ENCODE data around the gene PEAK3. TPM values are rescaled to one million over a fixed set of nuclear protein-coding genes. Genes with fewer than 3 reads are reported as not detected.

PEAK3 gene
- total and polyA plus RNA-seq, 9 donors = 0.04 to 0.12 (median 0.09) TPM; not detected in 3

GRCh38 chr19:2271234-2272103 is 10.5 kb downstream of the PEAK3 start:
- Histone ChIP-seq H3K4me1 (ENCODE audit: control insufficient read depth, insufficient read depth, low read length) (peaks cover 54% of the 10 kb centered on the region), H3K27me3 (ENCODE audit: control insufficient read depth, insufficient read depth, low read length) (no peaks in the 10 kb centered on the region), H3K9me3 (replicated peaks; ENCODE audit: control insufficient read depth, low read depth, low read length) (no peaks in the 10 kb centered on the region), H3K27ac (ENCODE audit: low read length) (peak overlapping the region; percentile 90), H3K36me3 (ENCODE audit: control insufficient read depth, insufficient read depth, low read length) (peaks cover 24% of the 10 kb centered on the region), H3K4me3 (ENCODE audit: low read length) (peak overlapping the region; percentile 100)
- DNase-seq = peak; percentile 43
- WGBS (ENCODE audit: insufficient coverage) = 29% methylated on average over 34 of the region's 43 CpGs

GRCh38 chr19:2270423-2271233 is 11.3 kb downstream of the PEAK3 start:
- under 1% methylated on average over 85 of the region's 88 CpGs for WGBS (ENCODE audit: insufficient coverage)

GRCh38 chr19:2270157-2270422 is 11.9 kb downstream of the PEAK3 start:
- peaks cover 24% of the 10 kb centered on the region for H3K36me3 ChIP-seq (ENCODE audit: control insufficient read depth, insufficient read depth, low read length)
- peak; percentile 42 for DNase-seq

More at GRCh38 chr19:2270423-2271233, 11.3 kb downstream of the PEAK3 start:
- Histone ChIP-seq H3K27ac (ENCODE audit: low read length) (peak overlapping the region; percentile 97), H3K27me3 (ENCODE audit: control insufficient read depth, insufficient read depth, low read length) (no peaks in the 10 kb centered on the region), H3K36me3 (ENCODE audit: control insufficient read depth, insufficient read depth, low read length) (peaks cover 24% of the 10 kb centered on the region), H3K9me3 (replicated peaks; ENCODE audit: control insufficient read depth, low read depth, low read length) (no peaks in the 10 kb centered on the region), H3K4me3 (ENCODE audit: low read length) (peak overlapping the region; percentile 100), H3K4me1 (ENCODE audit: control insufficient read depth, insufficient read depth, low read length) (peaks cover 50% of the 10 kb centered on the region)
- peak; percentile 94 for DNase-seq

GRCh38 chr19:2269244-2270156 is 12.5 kb downstream of the PEAK3 start:
- H3K27me3 ChIP-seq (ENCODE audit: control insufficient read depth, insufficient read depth, low read length) = no peaks in the 10 kb centered on the region
- no peaks in the 10 kb centered on the region for H3K9me3 ChIP-seq (replicated peaks; ENCODE audit: control insufficient read depth, low read depth, low read length)
- peak overlapping the region; percentile 97 for H3K27ac ChIP-seq (ENCODE audit: low read length)
- WGBS (ENCODE audit: insufficient coverage) = under 1% methylated on average over 95 of the region's 103 CpGs
- H3K36me3 ChIP-seq (ENCODE audit: control insufficient read depth, insufficient read depth, low read length) = peaks cover 23% of the 10 kb centered on the region
- peaks cover 41% of the 10 kb centered on the region for H3K4me1 ChIP-seq (ENCODE audit: control insufficient read depth, insufficient read depth, low read length)
- peak; percentile 99 for DNase-seq
- peak overlapping the region; percentile 100 for H3K4me3 ChIP-seq (ENCODE audit: low read length)

More at GRCh38 chr19:2270157-2270422, 11.9 kb downstream of the PEAK3 start:
- no peaks in the 10 kb centered on the region for H3K9me3 ChIP-seq (replicated peaks; ENCODE audit: control insufficient read depth, low read depth, low read length)
- H3K4me3 ChIP-seq (ENCODE audit: low read length) = peak overlapping the region; percentile 100
- no peaks in the 10 kb centered on the region for H3K27me3 ChIP-seq (ENCODE audit: control insufficient read depth, insufficient read depth, low read length)
- under 1% methylated on average over 28 of the region's 30 CpGs for WGBS (ENCODE audit: insufficient coverage)
- H3K4me1 ChIP-seq (ENCODE audit: control insufficient read depth, insufficient read depth, low read length) = peaks cover 45% of the 10 kb centered on the region
- peak overlapping the region; percentile 97 for H3K27ac ChIP-seq (ENCODE audit: low read length)

GRCh38 chr19:2268861-2269243 is 13.1 kb downstream of the PEAK3 start:
- no peaks in the 10 kb centered on the region for H3K9me3 ChIP-seq (replicated peaks; ENCODE audit: control insufficient read depth, low read depth, low read length)
- WGBS (ENCODE audit: insufficient coverage) = under 1% methylated on average over 16 of the region's 19 CpGs
- H3K4me3 ChIP-seq (ENCODE audit: low read length) = peak overlapping the region; percentile 56
- peak overlapping the region; percentile 86 for H3K27ac ChIP-seq (ENCODE audit: low read length)
- H3K4me1 ChIP-seq (ENCODE audit: control insufficient read depth, insufficient read depth, low read length) = peaks cover 35% of the 10 kb centered on the region
- no peak for DNase-seq
- H3K27me3 ChIP-seq (ENCODE audit: control insufficient read depth, insufficient read depth, low read length) = no peaks in the 10 kb centered on the region
- H3K36me3 ChIP-seq (ENCODE audit: control insufficient read depth, insufficient read depth, low read length) = peaks cover 18% of the 10 kb centered on the region

GRCh38 chr19:2268480-2268830 is 13.5 kb downstream of the PEAK3 start:
- Histone ChIP-seq H3K4me1 (ENCODE audit: control insufficient read depth, insufficient read depth, low read length) (peaks cover 32% of the 10 kb centered on the region), H3K27me3 (ENCODE audit: control insufficient read depth, insufficient read depth, low read length) (no peaks in the 10 kb centered on the region), H3K27ac (ENCODE audit: low read length) (peak overlapping the region; percentile 86), H3K4me3 (ENCODE audit: low read length) (no peak overlapping the region), H3K9me3 (replicated peaks; ENCODE audit: control insufficient read depth, low read depth, low read length) (no peaks in the 10 kb centered on the region), H3K36me3 (ENCODE audit: control insufficient read depth, insufficient read depth, low read length) (peaks cover 18% of the 10 kb centered on the region)
- no peak for DNase-seq
- WGBS (ENCODE audit: insufficient coverage) = no CpG with 5 or more reads among the region's 4 CpGs

GRCh38 chr19:2266183-2266993 is 15.6 kb downstream of the PEAK3 start:
- DNase-seq = peak; percentile 91
- WGBS (ENCODE audit: insufficient coverage) = 37% methylated on average over 12 of the region's 18 CpGs

GRCh38 chr19:2261438-2262172 is 20.4 kb downstream of the PEAK3 start:
- Histone ChIP-seq H3K9me3 (replicated peaks; ENCODE audit: control insufficient read depth, low read depth, low read length) (no peaks in the 10 kb centered on the region), H3K36me3 (ENCODE audit: control insufficient read depth, insufficient read depth, low read length) (no peaks in the 10 kb centered on the region), H3K27ac (ENCODE audit: low read length) (no peak overlapping the region), H3K4me3 (ENCODE audit: low read length) (no peak overlapping the region), H3K27me3 (ENCODE audit: control insufficient read depth, insufficient read depth, low read length) (no peaks in the 10 kb centered on the region), H3K4me1 (ENCODE audit: control insufficient read depth, insufficient read depth, low read length) (peaks cover 13% of the 10 kb centered on the region)
- WGBS (ENCODE audit: insufficient coverage) = 94% methylated on average over 5 of the region's 7 CpGs
- no peak for DNase-seq

More at GRCh38 chr19:2266183-2266993, 15.6 kb downstream of the PEAK3 start:
- Histone ChIP-seq H3K27ac (ENCODE audit: low read length) (peak overlapping the region; percentile 42), H3K36me3 (ENCODE audit: control insufficient read depth, insufficient read depth, low read length) (peaks cover 3% of the 10 kb centered on the region), H3K9me3 (replicated peaks; ENCODE audit: control insufficient read depth, low read depth, low read length) (no peaks in the 10 kb centered on the region), H3K27me3 (ENCODE audit: control insufficient read depth, insufficient read depth, low read length) (no peaks in the 10 kb centered on the region), H3K4me1 (ENCODE audit: control insufficient read depth, insufficient read depth, low read length) (peaks cover 14% of the 10 kb centered on the region), H3K4me3 (ENCODE audit: low read length) (no peak overlapping the region)

Data from muscle of leg (tissue), 11 donors.